Stimulated activated CD4-positive, alpha-beta T cell treated with anti-CD3 and anti-CD28 coated beads, TNF-alpha, amount 100 ng/mL, for 48 hours (primary cell): ENCODE measurements around the gene PLEKHA7.
"Not testable (repeated sequence)": the region's sequence is repeated elsewhere in the genome, so short reads cannot be mapped to it uniquely, and the experiment has no call there.

ENCODE experiments used
- DNase-seq, 3 donors: peaks; one replicate each; pipeline ENCODE4 v3.0.0-alpha.2; 2020; ENCODE audit warnings: low read depth in 3 of 3

PLEKHA7 gene

DNA sequence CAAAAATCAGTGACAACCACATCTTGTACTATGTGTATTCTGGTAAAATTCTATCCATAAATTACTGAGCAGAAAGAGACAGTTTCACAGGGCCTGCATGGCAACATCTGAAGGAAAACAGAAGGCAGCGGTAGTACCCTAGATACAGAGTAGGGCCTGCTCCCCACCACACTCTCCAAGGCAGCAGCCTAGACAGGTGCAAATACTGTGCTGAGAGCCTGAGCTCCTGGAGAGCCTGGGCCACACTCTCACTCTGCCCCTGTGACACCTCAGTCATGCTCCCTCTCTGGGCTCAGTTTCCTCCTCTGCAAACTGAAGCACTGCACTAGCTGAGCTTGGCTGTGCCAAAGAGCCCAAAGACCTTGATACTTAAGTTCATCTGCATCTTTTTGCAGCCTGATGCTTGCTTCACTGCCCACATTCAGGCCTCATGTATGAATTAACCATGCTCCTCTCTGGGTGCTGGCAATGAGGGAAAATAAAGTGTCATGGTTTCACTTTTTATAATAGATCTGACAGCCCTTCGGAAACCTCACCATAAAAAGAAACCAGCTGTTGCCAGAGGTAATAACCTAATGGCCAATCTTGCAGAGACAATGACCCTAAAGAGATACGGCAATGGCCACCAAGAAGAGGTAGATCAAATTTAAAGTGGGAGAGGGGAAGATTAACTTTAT lies 104.7 kb downstream of the PLEKHA7 start:
- DNase-seq, result no peak

DNA sequence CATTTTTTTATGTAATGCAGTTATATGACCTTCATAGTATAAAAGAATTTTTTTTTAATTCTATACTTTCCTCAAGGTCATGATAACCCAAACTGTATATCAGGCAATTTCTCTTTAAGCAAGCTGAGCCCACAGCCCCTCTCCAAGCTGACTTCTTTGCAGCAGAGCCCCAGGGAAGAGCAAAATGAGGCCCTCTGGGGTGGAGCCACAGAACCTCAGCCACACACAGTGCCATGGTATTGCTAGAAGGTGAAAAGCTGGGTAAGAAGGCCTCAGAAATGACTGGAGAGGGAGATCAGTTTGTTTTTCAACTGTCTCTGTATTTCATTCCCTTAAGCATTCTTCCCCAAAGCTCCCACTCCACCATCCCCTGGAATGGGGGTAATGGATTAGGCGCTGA lies 108.8 kb downstream of the PLEKHA7 start:
- no peak for DNase-seq

DNA sequence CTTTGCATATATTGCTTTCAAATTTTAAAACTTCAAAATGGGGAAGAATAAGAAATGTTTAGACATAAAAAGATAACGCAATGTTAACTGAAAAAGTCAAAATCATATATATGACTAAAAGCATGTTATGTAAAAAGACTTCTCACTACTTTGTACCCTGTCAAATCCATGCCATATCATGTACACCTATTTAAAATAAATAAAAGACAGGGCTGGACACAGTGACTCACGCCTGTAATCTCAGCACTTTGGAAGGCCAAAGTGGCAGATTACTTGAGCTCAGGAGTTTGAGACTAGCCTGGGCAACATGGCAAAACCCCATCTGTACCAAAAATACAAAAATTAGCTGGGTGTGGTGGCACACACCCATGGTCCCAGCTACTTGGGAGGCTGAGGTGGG lies 109.5 kb downstream of the PLEKHA7 start:
- DNase-seq, result not testable (repeated sequence)

DNA sequence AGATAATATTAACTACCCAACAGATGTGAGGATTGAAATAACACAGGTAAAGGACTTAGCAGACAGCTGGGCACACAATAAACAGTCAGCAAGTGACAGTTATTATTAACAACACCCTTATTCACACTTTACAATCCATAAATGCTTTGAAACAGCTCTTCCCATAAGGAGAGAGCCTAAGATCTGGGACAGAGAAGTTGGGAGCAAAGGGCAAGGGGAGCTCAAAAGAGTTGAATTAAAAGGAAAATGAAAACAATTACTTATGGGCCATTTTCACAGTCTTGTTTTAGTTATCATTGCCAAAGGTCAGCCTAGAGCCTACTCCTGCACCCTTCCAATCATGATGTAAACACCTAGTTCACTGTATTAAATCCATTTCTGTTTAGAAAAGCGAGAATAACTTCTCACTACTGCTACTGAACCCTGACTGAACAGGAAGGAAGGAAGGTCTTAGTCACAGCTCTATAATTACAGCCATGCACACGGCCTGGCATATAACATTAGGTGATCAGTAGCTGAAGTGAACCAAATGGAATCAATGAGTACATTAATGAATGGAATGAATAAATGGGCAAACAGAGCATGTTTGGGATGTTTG lies 111.3 kb downstream of the PLEKHA7 start:
- no peak for DNase-seq

DNA sequence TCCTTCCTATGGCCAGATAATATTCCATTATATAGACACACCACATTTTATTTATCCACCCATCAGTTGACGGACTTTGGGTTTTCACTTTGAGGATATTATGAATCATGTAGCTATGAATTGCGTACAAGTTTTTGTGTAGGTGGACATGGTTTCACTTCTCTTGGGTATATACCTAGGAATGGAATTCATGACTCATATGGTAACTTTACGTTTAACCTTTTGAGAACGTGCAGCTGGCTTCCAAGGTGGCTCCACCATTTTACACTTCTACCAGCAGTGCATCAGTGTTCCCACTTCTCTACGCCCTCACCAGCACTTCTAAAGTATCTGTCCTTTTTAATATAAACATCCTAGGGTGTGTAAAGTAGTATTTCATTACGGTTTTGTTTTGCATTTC lies 112.0 kb downstream of the PLEKHA7 start:
- peak in 1 of 3 donors; percentile 28 for DNase-seq

DNA sequence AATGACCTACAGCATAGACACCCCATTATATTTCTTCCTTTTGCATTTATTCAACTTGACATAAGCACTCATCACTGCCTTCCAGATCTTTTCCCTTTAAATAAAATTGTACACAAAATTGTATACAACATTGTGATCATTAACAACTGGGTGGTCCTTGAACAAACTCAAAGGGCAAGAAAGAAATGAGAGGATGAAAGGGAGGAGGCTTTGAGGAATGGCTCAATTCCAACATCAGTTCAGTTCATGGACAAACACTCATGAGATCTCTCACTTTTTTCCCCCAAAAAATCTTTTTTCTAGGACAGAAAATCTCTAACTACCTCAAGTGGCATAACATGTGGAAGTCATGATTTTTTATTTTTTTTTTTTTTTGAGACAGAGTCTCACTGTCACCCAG lies 113.7 kb downstream of the PLEKHA7 start:
- DNase-seq, result no peak

DNA sequence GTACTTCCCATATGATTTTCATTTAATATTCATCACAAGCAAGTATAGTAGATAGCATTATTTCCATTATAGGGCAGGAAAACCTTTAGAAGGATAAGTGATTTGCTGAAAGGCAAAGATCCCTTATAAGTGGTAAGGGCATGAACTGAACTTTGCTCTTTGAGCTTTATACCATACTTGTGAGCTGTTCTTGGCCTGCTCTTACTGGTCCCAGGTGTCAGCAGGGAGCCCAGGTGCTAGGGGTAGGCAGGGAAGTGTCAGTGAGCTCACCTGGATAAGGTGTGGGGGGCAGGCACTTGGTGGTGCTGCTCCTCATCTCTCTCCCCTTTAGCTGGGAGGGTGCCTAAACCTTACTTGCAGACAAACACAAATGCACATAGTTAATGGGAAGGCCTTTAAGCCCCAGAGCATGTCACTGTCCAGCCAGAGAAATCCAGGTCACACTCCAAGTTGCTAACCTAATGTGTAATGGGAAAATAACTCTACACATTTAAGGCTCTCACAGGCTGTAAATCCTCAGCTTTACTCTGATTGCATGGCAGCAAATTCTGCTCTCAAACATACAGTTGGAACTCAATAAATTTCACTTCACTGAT lies 114.4 kb downstream of the PLEKHA7 start:
- no peak for DNase-seq

DNA sequence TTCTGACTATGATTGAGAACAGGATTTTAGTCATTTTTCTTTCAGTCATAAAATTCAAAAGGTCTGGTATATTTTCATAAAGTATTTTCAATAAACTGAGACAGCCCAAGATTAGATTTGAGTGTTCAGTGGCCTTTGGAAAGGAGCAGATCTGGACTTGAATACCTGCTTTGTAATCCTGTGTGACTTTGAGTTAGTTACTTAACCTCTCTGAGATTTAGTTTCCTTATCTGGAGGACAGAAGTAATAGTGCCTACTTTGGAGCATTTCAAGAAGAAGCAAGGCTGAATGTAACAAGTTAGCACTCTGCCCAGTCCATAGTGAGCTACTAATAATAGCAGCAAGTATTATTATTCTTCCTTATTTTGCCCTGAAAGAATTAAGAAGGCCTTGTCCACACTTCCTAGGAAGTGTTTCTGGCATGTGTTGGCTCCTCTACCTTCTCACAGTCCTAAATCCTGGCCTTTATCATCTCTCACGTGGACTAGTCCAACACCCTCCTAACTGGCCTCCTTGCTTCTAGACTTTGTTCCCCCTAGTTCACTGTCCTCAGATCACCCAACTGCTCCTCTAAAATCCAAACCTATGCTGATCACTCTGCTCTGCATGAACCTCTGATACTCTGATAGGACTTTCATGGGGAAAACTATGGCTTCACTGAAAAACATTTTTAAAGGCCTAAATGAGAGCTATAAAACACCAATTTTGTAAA lies 115.8 kb downstream of the PLEKHA7 start:
- DNase-seq, result no peak

DNA sequence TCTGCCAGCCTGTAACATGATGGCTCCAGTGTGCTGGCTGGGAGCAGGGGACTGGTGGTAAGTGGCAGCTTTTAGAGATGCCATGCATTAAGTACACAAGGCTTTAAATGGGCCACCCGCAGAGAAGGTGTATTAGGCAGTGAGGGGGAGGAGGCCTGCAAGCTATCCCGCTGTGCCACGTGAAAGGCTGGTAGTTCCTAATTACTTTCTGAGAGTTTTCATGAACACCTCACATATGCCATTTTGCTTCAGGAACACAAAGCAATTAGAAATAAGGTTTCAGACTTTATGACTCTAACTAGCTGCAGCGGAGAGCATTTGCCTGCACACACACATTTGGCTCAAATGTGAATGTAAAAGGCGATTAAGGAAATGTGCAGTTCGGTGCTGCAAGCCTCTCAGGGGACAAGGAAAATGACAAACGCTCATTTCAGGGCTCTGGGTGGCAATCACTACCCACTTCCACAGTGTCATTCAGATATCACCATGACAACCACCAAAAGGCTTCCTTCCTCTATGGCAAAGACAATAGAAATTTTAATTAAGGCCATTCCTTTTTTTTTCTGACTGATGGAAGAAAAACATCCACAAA lies 116.6 kb downstream of the PLEKHA7 start:
- DNase-seq, result no peak

DNA sequence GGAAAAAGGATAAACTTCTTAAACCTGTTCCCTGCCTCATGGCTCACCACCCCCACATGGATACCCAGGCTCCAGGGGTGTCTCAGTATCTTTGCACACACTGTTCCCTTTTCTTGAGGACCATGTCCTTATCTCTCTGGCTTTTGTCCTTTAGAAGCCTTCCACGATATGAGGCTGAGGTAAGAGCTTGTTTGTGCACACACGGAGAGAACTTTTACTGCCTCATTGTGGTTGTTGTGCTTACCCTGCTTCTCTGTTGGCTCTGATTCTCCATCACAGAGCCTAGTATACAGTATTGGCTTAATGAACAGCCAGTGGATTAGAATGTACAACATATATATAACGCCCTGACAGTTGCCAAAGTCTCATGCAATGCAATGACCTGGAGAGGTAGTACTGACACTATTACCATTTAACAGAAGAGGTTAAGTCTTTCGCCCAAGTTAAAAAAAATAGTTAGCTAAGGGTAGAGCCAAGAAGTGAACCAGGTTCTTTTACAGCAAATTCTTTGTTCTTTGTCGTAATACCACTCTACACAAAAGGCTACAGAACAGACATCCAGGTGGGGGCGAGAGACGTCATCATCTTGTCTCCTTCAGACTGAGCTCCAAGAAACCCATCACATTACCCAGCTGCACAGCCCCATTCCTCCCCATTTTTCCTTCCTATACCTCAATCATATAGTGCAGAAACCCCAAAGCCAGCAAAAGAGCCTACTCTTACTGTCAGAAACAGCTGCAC lies 117.3 kb downstream of the PLEKHA7 start:
- DNase-seq, result no peak

DNA sequence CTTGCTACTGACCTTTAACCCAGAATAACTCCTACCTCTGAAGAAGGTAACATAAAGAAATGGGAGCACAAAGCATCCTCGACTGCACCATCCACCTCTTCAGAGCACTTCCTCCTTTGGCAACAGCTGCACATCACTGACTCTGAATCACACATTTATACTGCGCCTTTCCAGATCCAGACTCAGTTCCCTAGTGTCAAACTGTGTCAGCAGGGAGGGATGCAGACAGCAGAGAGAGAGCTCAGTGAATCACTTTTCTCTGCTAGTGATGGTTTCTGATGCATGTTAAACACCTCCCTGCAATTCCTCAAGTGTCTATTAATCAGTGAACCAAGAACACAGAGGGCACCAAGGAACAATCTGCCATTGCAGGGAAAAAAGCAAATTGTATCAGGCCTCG lies 118.9 kb downstream of the PLEKHA7 start:
- no peak for DNase-seq

DNA sequence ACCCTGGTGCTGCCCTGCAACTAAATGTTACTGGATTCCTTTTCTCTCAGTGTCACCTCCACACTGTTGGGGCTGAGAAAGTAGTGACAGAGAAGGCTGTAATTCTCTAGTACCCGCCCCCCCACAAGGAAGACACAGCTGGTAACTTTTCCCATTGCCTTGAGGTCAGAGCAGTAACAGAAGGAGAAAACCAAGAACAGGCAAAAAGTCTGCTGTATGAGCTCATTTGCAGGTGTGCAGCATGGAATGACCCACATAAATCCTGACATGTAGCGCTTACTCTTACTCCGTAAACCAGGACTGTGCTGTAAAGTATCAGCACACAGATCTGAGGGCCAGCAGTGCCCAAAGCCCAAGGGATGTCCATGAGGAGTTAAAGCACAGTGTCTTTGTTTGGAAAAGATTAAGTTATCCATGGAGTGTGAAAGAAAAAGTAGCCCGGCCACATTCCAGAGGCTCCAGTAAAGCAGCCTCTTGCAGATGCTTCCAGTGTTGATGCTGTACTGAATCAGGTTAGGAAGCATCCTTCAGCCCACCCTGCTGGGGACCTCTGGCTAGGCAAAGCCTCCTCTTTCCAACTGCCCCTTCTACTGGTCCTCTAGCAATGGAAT lies 120.7 kb downstream of the PLEKHA7 start:
- DNase-seq, result no peak

DNA sequence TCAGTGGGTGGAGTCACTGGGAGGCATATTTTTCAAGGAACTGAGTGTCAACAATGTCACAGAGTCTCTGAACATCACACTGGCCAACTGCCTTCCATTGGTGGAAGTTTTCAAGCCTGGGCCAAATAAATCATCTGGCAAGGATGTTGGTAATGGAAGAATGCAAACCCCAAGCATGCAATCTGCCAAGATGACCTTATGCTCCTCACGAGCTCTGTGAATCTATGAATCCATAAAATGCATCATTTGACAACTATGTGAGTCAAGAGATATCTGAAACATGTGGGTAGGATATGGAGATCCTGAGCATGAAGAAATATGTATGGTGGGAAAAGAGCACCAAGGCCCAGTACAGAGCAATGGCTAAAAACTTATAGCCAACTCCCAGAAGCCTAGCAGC lies 122.2 kb downstream of the PLEKHA7 start:
- DNase-seq, result no peak

DNA sequence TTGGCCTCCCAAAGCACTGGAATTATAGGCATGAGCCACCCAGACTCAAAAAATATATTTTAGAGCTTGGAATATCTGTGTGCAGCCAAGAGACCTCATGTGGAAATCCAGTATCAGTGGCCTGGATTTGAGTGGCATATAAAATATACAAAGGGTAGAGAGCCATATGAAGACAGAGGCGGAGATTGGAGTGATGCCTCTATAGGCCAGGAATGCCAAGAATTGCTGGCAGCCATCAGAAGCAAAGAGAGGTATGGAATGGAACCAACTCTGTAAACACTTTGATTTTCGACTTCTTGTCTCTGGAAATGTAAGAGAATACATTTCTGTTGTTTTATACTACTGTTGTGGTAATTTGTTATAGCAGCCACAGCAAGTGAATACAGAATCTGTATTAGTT lies 123.0 kb downstream of the PLEKHA7 start:
- no peak for DNase-seq

DNA sequence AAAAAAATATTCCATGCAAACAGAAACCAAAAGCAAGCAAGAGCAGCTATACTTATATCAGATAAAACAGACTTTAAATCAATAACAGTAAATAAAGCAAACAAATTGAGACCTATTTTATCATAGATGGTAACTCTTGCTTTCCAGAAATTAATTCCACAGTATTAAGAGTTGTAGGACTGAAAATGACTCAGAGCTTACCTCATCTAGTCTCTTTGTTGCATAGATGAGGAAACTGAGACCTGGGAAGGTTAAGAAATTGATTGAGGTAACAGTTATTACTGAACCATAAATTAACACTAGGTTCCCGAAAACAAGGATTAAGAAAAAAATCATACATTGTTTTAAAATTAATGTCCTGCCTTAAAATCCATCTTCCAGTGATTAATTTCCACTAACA lies 123.8 kb downstream of the PLEKHA7 start:
- no peak for DNase-seq

DNA sequence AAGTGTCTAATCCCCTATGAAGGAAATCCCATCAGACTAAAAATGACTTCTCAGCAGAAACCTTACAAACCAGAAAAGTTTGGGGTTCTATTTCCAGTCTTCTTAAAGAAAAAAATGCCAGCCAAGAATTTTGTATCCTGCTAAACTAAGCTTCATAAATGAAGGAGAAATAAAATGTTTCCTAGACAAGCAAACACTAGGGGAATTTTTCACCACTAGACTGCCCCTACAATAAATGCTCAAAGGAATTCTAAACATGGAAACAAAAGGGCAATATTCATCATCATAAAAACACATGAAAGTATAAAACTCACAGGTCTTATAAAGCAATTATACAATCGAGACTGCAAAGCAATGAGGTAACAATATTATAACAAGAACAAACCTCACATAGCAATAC lies 124.3 kb downstream of the PLEKHA7 start:
- no peak for DNase-seq

DNA sequence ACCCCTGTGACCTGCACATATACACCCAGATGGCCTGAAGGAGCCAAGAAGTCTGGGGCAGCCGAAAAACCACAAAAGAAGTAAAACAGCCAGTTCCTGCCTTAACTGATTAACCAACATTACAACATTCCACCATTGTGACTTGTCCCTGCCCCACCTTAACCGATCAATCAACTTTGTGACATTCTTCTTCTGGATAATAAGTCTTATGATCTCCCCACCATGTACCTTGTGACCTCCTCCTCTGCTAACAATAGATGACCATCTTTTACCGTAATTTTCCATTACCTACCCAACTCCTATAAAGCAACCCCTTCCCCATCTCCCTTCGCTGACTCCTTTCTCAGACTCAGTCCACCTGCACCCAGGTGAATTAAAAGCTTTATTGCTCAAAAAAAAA lies 125.2 kb downstream of the PLEKHA7 start:
- DNase-seq, result not testable (repeated sequence)

DNA sequence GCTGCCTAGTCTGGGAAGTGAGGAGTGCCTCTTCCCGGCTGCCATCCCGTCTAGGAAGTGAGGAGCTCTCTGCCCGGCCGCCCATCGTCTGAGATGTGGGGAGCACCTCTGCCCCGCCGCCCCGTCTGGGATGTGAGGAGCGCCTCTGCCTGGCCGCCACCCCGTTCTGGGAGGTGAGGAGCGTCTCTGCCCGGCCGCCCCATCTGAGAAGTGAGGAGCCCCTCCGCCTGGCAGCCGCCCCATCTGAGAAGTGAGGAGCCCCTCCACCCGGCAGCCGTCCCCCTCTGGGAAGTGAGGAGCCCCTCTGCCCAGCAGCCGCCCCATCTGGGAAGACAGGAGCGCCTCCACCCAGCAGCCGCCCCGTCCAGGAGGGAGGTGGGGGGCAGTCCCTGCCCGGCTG lies 126.3 kb downstream of the PLEKHA7 start:
- DNase-seq, result not testable (repeated sequence)

DNA sequence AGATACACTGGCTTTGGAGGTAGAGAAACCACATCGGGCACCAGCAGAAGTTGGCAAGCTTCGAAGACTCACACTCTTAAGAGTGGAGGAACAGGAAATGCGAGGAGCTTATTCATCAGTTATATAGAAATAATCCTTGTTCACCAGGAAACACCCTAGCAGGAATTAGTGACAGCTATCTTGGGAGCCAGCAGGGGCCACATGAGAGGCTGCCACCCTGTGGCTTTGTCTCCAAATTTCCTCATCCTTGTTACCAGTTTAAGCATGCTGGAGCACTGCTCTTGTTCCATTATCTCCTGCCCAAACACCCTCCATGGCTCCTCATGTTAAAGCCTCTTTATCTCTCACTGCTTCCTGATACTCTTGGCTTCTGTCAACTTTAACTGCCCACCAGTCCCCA lies 131.0 kb downstream of the PLEKHA7 start:
- no peak for DNase-seq

DNA sequence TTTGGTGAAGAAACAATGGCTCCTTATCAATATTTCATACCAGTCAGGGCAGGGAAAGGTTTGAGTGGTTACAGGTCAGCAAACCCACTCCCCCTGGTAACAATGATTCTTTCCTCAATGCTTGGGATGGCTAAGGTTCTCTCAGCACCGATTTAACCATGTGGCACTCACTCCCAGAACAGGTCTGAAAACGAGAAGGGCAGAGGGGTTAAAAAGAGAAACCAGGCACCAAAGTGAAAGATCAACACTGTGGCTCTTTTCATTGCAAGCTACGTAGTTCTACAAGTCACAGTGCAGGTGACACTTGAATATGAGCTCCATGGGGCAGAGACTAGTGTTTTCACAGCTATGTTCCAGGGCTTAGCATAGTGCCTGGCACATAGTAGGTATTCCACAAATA lies 132.4 kb downstream of the PLEKHA7 start:
- no peak for DNase-seq

DNA sequence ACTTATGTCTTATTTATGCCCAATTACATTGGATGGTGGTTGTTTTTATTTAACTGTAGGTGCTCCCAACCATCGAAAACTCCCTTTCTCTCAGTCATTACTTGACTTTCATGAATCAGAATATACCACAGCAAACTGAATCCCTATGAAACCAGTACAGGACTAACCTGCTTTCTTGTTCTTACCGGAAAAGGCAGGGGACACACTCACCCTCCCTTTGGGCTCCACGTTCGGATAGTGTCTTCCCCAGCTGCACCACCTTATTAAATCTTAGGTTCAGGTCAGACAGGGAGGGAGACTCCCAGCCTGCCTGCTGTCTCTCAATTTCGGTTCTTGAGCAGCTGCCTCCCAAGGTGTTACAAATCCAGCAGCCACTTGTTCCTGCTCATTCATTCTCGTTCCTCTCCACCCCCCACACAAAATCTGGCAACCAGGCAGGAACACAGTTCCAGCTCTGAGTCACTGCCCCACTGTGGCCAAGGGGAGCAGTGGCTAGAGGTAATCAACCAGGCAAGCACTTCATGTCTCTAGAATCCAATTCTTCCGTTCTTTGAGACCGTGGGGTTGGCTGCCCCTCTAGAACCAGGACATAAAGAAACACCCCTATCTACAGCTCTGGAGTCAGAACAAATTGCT lies 133.0 kb downstream of the PLEKHA7 start:
- no peak for DNase-seq
